ENCODE measurements around the gene SLC16A6.

DNA sequence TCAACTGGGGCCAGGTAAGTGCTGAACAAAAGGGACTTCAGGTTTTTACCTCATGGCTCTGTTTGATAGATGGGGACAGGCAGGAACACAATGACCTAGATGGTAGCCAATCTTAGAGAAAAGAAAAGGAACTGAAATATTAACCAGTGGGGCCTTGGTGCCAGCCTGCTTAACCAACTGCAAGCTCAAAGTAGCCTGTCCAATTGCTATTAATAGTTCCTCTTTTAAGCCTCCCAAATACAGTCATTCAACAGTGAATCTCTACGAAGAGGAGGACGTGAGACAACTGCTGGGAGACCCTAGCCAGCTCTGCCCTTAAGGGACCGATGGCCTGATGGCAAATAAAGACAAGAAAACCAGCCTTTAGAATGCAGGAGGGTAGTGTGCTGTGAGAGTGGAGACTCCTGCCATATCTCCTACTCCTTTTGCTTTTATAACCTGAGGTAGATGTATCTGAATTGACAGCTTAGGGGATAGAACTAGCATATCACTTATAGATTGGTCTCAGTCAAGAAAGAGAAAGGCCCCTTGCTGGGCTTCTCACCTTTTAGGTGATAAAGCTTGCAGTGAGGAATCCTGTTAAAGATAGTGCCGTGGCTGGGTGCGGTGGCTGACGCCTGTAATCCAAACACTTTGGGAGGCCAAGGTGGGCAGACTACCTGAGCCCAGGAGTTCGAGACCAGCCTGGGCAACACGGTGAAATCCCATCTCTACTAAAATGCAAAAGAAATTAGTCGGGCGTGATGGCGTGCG, 28.7 kb upstream of the SLC16A6 start:
- TF ChIP-seq CTCF (conservative IDR thresholded peaks at IDR 0.05 in 1 of 2, IDR thresholded peaks at IDR 0.05 in 1 of 2; ENCODE audit: extremely low read depth in 1 of 2, insufficient read depth in 1 of 2, low read depth in 1 of 2, low read length in 2 of 2): no peak
- no peak for TF ChIP-seq EZH2 (IDR thresholded peaks at IDR 0.05; ENCODE audit: borderline replicate concordance, low read length)
